GM04503 (cell line): ENCODE results near the gene IRF2BP2.

Source experiments
- DNase-seq: peaks from one replicate; pipeline ENCODE4 v3.0.0-alpha.2; 2012; ENCODE audit warnings: low read depth

Gene IRF2BP2

GRCh38 chr1:234612352-234613127, 2.6 kb upstream of the IRF2BP2 start:
- DNase-seq, result peak; percentile 95

DNA sequence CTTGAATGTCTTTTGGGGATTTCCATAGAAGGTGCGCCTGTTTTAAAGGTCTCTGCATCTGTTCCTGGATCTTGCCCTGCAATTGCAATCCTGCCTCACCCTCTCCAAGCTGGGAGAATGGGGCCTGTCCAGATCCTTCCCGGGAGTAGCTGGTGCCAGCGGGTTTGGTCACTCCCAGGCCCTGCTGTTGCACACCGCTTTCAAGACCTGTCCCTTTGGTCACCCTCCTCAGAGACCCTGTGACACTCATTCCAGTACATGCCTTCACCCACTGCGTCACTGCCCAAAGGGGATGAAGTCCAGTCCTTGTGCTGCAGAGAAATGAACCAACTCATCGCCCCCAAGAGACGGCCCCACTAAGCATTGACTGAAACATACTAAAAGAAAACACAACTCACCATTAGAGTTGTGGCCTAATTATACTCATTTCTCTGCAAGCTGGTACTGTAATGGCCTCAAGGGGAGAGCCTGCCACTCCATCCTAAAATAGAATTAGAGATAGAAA, 1.9 kb upstream of the IRF2BP2 start:
- no peak for DNase-seq

GRCh38 chr1:234611225-234611846, 1.4 kb upstream of the IRF2BP2 start:
- DNase-seq, result peak; percentile 67

DNA sequence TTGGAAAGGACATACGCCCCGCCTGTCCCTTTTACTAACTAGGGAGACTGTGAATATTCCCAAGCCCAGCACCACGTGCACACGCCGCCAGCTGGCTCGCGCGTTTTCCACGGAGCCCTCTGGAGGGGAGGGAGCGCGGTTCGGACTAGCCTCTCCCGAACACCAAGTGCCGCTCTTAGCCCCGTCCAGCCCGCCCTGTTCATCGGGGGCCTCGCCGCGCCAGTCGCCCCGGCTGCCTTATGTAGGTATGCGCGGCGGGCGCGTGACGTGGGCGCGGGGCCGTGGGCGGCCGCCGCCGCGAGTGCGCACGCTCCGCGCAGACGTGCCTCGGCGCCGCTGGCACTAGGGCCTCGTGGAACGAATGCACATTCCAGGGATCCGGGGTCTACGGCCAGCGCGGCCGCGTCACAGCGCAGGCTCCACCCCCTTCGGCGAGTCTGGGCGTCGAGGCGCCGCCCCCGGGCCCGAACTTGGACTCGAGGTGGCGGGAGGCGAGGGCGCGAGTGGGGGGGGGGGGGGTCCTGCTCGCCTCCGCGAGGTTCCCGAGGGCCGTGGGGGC, 767 bp upstream of the IRF2BP2 start:
- DNase-seq, result peak; percentile 56

DNA sequence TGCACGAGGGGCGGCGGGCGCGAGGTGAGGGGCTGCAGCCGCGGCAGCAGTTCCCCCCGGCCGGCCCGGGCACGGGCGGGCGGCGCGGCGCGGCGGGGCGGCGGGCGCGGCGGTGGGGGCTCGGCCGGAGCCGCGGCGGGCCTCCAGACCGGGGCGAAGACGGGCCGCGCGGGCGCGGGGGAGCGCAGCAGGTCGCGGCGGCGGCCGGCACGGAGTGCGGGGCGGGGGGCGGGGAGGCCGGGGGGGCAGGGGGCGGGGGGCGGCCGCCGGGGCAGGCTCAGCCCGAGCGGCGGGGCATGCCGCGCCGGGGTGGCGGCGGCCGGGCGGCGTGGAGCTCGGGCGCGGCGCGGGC, 311 bp downstream of the IRF2BP2 start:
- no peak for DNase-seq

- DNase-seq, result no peak
Measured at GRCh38 chr1:234608911-234609690, 877 bp downstream of the IRF2BP2 start.

- peak; percentile 79 for DNase-seq
Measured at GRCh38 chr1:234608025-234608910, 1.7 kb downstream of the IRF2BP2 start.

DNA sequence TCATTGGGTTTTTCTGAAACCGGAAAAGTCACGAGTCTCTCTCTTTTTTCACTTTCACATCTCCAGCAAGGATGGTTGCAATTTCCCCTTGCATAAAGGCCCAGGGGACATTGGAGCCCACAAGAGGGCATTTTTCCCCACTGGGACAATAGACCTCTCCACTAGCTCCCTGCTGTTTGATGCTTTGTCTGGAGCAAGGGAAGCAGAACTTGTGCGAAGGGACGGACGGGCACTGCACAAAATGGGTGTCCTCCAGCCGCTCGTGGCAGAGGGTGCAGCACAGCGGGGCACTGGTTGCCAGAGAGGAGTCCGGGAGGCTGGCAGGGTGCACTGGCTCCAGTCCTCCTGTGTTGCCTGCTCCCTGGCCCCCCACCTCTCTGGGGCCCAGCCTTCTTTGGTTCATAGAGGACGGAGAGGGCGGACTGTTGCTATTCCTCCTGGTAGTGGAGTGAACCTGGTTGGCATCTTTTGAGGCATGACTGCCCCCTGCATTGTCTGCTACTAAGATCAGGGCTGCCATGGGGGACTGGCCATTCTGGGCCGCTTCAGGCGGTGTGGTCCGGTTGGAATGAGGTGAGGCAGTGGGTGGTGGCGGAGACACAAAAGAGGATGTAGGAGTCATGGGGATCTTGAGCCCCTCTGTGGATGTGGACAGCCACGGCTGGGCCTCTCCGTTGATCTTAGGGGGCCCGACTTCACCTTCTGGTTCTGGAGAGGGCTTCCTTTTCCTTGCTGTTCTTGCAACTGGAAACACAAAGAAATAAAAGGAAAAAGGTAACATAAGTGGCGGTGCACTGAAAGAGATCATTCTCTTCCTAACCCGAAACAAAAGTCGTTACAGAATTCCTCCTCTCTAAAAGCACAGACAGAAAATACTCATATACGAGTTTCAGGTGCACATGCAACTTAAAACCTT, 2.6 kb downstream of the IRF2BP2 start:
- DNase-seq, result no peak

DNA sequence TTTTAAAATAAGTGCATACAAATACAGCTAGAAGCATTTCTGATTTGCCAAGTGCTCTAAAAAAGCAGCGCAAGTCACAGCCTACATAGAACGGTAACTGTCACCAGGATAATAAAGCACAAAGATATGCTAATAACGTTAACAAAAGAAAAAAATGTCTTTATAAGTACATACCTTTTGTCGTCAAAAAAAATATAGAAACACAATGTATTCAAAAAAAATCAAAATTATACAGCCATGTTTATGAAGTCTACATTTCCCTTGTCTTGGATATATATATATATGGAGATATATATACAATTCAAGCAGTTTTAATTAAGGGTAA, 3.2 kb downstream of the IRF2BP2 start:
- DNase-seq, result no peak

GRCh38 chr1:234605983-234606783, 3.8 kb downstream of the IRF2BP2 start:
- DNase-seq, result no peak

GRCh38 chr1:234605399-234605982, 4.5 kb downstream of the IRF2BP2 start:
- no peak for DNase-seq

DNA sequence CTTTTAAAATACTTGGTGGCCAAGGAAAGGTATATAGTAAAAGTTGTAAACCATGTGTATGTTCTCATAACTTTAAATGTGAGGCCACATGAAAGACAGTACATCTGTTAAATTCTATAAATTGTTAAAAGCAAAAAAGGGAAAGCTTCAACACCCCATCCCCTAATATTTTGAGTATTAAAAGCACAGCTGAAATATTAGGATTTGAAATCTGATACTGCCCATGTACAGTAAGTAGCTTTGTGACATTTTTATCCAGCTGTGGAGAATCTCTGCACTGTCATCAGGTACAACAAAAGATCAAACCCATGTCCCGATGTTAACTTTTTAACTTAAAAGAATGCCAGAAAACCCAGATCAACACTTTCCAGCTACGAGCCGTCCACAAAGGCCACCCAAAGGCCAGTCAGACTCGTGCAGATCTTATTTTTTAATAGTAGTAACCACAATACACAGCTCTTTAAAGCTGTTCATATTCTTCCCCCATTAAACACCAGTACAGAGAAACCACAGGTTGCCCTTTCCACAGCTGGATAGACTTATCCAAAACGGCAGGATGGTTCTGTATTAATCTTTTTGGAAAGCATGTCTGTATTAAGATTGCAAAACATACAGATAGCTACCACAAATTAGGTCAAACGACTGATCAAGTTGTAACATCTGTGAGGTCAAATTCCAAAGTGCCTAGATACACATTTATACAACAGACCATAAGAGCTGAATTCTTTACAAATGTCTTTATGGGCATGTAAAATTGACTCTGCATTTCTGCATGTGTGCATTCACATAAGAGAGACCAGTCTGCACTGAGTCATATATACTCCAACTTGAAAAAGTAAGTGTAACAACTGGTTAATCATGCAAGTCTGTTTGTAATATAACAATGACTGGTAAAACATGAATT, 5.2 kb downstream of the IRF2BP2 start:
- DNase-seq, result no peak

- no peak for DNase-seq
Measured at GRCh38 chr1:234603221-234604204, 6.5 kb downstream of the IRF2BP2 start.

- peak; percentile 97 for DNase-seq
Measured at GRCh38 chr1:234602334-234603220, 7.4 kb downstream of the IRF2BP2 start.

- no peak for DNase-seq
Measured at GRCh38 chr1:234601301-234602017, 8.5 kb downstream of the IRF2BP2 start.
